Fibroblast of the aortic adventitia (primary cell): ENCODE measurements around the gene PMIS2. TPM values are rescaled to one million over a fixed set of nuclear protein-coding genes. Genes with fewer than 3 reads are reported as not detected.

ENCODE experiments used
- DNase-seq: peaks from one replicate; pipeline ENCODE4 v3.0.0-alpha.2; 2010; ENCODE audit warnings: low read depth
- H3K4me3 ChIP-seq: 2 replicates; pipeline ENCODE4 v1.5.1; 2011; ENCODE audit warnings: low read depth, mild to moderate bottlenecking, control low read depth, low read length, moderate library complexity
- total RNA-seq: library from RNA; depleted of rRNA; stranded (reverse); fragments of >200 nt; gene quantifications from 2 replicates; pipeline ENCODE4 v1.2.3, GENCODE V29; 2012; ENCODE audit warnings: low replicate concordance
- TF ChIP-seq, protein P1 (sequence below): IDR thresholded peaks from 2 replicates; pipeline ENCODE4 v1.5.1; 2011; ENCODE audit warnings: mild to moderate bottlenecking, low read length, control low read depth, inconsistent platforms; ENCODE audit not compliant: insufficient read depth

PMIS2 gene
- total RNA-seq, 1 donor, result not detected

DNA sequence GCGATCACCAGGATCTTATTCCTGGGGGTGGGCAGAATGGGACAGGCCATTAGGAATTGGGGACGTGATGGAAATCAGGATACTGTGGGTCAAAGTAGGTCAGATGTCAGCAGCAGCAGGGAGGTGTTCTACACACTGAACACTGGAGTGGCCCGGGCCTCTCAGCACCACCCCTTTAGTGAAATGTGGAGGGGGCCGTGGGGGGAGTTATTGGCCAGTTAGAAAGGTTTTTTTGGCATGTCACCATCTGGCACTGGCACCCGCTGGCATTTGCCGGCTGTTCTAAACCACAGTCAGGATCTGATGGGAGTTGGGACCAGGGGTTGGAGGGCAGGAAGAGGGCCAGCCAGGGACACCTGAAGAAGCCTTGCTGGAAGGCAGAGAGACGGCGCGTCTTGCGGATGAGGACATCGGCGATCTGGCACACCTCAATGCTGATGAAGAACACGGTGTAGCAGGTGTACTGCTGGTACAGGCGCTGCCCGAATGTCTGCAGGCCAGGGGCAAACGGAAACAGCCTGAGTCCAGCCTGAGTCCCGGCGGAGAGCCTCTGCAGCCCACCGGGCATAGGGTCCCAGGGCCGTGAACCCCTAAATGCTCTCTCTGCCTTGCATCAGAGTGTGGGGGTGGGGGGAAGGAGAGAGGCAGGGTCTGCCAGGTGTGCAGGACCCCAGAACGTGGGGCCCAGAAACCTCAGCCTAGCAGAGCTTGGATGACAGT, 34.7 kb upstream of the PMIS2 start:
- DNase-seq, result no peak
- TF ChIP-seq, protein P1, sequence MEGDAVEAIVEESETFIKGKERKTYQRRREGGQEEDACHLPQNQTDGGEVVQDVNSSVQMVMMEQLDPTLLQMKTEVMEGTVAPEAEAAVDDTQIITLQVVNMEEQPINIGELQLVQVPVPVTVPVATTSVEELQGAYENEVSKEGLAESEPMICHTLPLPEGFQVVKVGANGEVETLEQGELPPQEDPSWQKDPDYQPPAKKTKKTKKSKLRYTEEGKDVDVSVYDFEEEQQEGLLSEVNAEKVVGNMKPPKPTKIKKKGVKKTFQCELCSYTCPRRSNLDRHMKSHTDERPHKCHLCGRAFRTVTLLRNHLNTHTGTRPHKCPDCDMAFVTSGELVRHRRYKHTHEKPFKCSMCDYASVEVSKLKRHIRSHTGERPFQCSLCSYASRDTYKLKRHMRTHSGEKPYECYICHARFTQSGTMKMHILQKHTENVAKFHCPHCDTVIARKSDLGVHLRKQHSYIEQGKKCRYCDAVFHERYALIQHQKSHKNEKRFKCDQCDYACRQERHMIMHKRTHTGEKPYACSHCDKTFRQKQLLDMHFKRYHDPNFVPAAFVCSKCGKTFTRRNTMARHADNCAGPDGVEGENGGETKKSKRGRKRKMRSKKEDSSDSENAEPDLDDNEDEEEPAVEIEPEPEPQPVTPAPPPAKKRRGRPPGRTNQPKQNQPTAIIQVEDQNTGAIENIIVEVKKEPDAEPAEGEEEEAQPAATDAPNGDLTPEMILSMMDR, result no peak
- H3K4me3 ChIP-seq, result no peak overlapping the region

DNA sequence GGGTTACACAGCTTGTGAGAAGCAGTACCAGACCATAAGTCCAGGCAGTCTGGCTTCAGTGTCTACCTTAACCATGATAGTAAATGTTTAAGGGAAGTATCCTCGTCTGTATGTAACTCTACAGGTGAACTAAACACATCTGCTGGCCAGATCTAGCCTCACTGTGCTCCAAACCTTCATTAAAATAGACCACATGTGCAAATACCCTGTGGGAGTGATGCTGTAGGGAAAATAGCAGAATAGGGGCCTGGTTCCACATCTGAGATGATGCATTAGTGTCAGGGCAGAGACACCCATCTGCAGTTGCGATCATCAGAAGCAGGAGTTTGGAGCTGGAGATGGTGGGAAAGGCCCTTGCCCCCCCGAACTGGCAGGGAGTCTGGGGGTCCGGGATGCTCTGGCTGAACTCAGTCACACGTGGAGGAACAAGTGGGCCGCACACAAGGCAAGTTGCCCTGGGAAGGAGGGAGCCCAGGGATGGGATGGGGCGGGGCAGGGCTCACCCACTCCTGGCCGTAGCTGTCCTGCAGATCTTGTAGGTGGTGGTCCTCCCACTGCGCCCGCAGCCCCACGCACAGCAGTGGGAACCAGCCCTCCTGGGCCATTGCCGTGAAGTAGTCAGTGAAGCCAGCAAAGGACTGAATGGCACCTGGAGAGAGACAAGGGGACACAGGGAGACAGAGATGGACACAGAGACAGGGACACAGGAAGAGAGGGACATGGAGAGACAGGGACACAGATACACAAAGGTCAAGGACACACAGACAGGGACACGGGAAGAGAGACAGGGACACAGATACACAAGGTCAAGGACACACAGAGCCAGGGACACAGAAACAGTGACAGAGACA, 33.2 kb upstream of the PMIS2 start:
- TF ChIP-seq, protein P1, result no peak
- DNase-seq, result no peak
- H3K4me3 ChIP-seq, result no peak overlapping the region

DNA sequence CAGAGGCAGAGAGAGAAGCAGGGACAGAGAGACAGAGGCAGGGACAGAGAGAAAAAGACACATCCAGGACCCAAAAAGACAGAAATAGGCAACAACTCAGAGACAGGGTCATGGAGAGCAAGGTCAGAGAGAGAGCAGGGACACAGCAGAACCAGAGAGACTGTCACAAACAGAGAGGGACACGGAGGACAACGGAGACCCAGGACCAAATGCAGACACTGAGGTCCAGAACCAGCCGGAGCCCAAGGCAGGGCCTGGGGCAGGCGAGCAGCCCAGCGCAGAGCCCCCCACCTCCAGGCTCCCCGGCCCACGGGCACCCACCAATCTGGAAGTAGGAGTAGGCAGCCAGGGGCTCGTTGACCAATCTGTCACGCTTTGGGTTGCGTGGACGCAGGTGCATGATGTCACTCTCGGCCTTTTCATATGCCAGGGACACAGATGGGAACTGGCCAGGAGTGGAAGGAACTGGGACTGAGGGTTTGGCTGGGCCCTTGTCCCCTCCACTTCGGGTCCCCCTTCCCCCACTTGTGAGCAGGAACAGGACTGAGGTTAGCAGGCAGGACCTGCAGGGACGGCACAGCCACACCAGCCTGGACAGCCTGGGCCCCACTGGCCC, 32.5 kb upstream of the PMIS2 start:
- no peak for DNase-seq
- TF ChIP-seq, protein P1, result no peak
- no peak overlapping the region for H3K4me3 ChIP-seq

DNA sequence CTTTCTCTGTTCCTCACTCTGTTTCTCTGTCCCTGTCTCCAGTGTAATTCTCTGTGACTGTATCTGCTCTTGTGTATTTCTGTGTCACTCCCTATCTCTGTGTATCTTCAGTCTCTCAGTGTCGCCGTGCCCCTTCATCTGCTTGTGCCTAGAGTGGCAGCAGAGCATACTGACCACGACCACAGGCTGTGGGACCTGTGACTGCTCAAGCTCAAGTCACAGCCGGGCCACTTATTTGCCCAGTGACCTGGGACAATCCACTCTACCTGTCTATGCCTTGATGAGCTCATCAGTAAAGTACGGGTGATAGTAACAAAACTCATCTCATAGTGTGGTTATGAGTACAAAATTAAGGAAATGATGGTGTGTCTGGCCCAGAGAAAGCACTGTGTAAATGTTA, 31.9 kb upstream of the PMIS2 start:
- no peak overlapping the region for H3K4me3 ChIP-seq
- TF ChIP-seq, protein P1, result no peak
- DNase-seq, result no peak

DNA sequence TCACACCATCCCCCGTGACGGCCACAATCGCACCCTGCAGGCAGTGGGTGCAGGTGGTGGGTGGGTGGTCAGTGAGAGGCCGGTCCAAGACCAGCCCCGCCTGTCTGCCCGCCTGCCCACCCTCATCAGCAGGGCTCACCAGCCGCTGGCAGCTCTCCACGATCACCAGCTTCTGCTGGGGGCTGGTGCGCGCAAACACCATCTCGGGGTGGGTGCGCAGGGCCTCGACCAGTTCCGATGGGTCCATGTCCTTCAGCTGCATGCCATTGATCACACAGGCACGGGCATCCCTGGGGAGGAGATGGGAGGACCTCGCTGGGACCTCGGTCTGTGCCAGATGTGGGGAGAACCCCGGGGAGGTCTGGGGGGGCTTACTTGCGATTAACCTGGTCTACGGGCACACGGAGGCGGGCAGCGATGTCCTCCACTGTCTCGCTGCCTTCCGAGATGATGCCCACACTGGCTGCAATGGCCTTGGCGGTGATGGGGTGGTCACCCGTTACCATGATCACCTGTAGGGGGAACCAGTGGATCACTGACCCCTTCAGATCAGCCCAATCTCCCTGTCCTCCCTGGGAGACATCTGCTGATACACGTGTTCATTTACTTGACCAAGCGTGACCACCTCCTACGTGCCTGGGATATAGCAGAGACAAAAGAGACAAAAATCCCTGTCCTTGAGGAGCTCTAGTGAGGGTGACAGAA, 30.5 kb upstream of the PMIS2 start:
- no peak overlapping the region for H3K4me3 ChIP-seq
- TF ChIP-seq, protein P1, result peak; percentile 25
- DNase-seq, result peak; percentile 29

DNA sequence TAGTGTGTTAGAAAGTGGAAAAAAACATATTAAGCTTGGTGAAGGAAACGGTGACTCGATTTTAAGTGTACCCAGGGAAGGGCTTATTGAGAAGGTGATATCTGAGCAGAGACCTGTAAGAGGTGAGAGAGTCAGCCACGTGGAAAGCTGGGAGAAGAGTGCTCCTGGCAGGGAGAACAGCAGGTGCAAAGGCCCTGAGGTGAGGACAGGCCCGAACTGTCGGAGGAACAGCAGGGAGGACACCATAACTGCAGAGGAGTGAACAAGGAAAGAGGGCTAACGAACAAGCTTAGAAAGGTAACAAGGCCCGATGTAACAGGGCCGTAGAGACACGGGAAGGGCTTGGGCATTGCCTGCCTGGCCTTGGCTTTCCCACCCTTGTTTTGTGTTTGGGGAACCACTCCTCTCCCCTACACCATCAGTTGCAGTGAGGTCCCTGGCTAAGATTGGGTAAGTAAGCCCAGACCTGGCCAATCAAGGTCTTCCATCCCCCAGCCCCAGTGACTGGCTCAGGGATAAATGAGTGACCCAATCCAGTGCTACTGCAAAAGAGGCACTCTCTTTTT, 29.9 kb upstream of the PMIS2 start:
- TF ChIP-seq, protein P1, result no peak
- H3K4me3 ChIP-seq, result no peak overlapping the region
- DNase-seq, result no peak
